Measurements from ENCODE around the gene PPARA. TPM values are rescaled to one million over a fixed set of nuclear protein-coding genes. Genes with fewer than 3 reads are reported as not detected.
A peak's percentile ranks its signal among the peaks of the same experiment; 100 is the strongest.

The PPARA gene
- polyA plus RNA-seq, 1 donor from 2014 or later, result 0.43 TPM

DNA sequence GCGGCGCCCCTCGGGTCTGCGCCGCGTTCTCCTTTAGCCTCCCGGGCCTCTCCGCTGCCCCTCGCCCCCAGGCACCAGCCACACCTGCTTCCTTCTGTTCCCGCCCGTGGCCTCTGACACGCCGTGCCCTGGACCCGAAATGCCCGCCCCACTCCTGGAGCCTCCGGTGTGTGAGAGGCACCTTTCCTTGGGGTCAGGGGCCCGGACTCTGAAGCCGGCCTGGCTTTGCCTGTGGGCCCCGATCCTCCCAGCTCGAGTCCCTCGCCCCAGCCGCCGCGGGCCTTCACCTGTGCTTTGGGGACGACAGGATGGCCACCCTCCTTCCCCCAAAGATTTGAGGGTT, 100.4 kb downstream of the PPARA start:
- H4K20me1 ChIP-seq (ENCODE audit: insufficient read depth), result no peaks in the 10 kb centered on the region
- peak overlapping the region; percentile 39 for H3K27ac ChIP-seq (ENCODE audit: low read length)
- H3K4me2 ChIP-seq (ENCODE audit: low read length), result peak overlapping the region; percentile 76
- no peak for TF ChIP-seq POLR2AphosphoS5 (IDR thresholded peaks at IDR 0.05)
- no peak for TF ChIP-seq TAF1 (IDR thresholded peaks at IDR 0.05; ENCODE audit: low read depth)
- TF ChIP-seq EP300 (conservative IDR thresholded peaks at IDR 0.05; ENCODE audit: poor library complexity, severe bottlenecking), result no peak
- no peaks in the 10 kb centered on the region for H3K79me2 ChIP-seq (replicated peaks; ENCODE audit: insufficient read depth, low read length)
- H3K36me3 ChIP-seq (ENCODE audit: insufficient read depth, low read length), result no peaks in the 10 kb centered on the region
- H2AFZ ChIP-seq (ENCODE audit: low read depth, low read length), result peak overlapping the region; percentile 93
- peak overlapping the region; percentile 75 for H3K9ac ChIP-seq (ENCODE audit: low read length)
- no peaks in the 10 kb centered on the region for H3K27me3 ChIP-seq (ENCODE audit: insufficient read depth, low read depth, low read length)
- no peaks in the 10 kb centered on the region for H3F3A ChIP-seq (ENCODE audit: insufficient read depth, low read length, poor library complexity, severe bottlenecking)
- H3K9me2 ChIP-seq (ENCODE audit: insufficient read depth, low read length), result no peaks in the 10 kb centered on the region
- H3K4me3 ChIP-seq (ENCODE audit: low read length), result peak overlapping the region; percentile 93
- H3K9me3 ChIP-seq (ENCODE audit: low read length), result no peaks in the 10 kb centered on the region

DNA sequence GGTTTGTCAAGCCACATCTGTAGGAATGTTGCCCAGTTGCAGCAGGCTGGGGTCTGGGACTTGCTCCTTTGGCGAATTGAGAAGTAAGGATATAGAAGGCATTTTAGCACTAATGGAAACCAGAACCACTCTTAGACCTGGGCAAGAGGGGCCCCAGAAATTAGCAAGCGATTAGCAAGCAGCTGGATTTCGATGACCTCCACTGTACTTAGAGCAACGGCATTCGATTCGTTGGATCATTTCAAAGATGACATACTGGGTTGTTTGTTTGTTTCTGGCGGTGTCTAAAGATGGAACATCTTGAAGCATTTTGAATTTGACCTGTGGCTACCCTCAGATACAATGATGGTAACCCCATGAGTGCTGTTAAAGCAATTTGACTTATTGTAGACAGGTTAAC, 100.9 kb downstream of the PPARA start:
- H3K36me3 ChIP-seq (ENCODE audit: insufficient read depth, low read length), result no peaks in the 10 kb centered on the region
- no peak overlapping the region for H2AFZ ChIP-seq (ENCODE audit: low read depth, low read length)
- TF ChIP-seq TAF1 (IDR thresholded peaks at IDR 0.05; ENCODE audit: low read depth) (no peak), EP300 (conservative IDR thresholded peaks at IDR 0.05; ENCODE audit: poor library complexity, severe bottlenecking) (no peak), EZH2 (IDR thresholded peaks at IDR 0.05; ENCODE audit: borderline replicate concordance, insufficient read depth, low read length, poor library complexity, severe bottlenecking) (no peak), POLR2AphosphoS5 (IDR thresholded peaks at IDR 0.05) (no peak), SMC3 (conservative IDR thresholded peaks at IDR 0.05; ENCODE audit: poor library complexity) (no peak), MXI1 (conservative IDR thresholded peaks at IDR 0.05; ENCODE audit: poor library complexity, severe bottlenecking) (no peak), RAD21 (conservative IDR thresholded peaks at IDR 0.05) (no peak)
- TF ChIP-seq, protein P1, sequence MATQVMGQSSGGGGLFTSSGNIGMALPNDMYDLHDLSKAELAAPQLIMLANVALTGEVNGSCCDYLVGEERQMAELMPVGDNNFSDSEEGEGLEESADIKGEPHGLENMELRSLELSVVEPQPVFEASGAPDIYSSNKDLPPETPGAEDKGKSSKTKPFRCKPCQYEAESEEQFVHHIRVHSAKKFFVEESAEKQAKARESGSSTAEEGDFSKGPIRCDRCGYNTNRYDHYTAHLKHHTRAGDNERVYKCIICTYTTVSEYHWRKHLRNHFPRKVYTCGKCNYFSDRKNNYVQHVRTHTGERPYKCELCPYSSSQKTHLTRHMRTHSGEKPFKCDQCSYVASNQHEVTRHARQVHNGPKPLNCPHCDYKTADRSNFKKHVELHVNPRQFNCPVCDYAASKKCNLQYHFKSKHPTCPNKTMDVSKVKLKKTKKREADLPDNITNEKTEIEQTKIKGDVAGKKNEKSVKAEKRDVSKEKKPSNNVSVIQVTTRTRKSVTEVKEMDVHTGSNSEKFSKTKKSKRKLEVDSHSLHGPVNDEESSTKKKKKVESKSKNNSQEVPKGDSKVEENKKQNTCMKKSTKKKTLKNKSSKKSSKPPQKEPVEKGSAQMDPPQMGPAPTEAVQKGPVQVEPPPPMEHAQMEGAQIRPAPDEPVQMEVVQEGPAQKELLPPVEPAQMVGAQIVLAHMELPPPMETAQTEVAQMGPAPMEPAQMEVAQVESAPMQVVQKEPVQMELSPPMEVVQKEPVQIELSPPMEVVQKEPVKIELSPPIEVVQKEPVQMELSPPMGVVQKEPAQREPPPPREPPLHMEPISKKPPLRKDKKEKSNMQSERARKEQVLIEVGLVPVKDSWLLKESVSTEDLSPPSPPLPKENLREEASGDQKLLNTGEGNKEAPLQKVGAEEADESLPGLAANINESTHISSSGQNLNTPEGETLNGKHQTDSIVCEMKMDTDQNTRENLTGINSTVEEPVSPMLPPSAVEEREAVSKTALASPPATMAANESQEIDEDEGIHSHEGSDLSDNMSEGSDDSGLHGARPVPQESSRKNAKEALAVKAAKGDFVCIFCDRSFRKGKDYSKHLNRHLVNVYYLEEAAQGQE (IDR thresholded peaks at IDR 0.05; ENCODE audit: borderline replicate concordance), result no peak
- TF ChIP-seq, protein P2, sequence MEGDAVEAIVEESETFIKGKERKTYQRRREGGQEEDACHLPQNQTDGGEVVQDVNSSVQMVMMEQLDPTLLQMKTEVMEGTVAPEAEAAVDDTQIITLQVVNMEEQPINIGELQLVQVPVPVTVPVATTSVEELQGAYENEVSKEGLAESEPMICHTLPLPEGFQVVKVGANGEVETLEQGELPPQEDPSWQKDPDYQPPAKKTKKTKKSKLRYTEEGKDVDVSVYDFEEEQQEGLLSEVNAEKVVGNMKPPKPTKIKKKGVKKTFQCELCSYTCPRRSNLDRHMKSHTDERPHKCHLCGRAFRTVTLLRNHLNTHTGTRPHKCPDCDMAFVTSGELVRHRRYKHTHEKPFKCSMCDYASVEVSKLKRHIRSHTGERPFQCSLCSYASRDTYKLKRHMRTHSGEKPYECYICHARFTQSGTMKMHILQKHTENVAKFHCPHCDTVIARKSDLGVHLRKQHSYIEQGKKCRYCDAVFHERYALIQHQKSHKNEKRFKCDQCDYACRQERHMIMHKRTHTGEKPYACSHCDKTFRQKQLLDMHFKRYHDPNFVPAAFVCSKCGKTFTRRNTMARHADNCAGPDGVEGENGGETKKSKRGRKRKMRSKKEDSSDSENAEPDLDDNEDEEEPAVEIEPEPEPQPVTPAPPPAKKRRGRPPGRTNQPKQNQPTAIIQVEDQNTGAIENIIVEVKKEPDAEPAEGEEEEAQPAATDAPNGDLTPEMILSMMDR (IDR thresholded peaks at IDR 0.05; ENCODE audit: poor library complexity, severe bottlenecking), result no peak
- H3K9me3 ChIP-seq (ENCODE audit: low read length), result no peaks in the 10 kb centered on the region
- H4K20me1 ChIP-seq (ENCODE audit: insufficient read depth), result no peaks in the 10 kb centered on the region
- H3K9ac ChIP-seq (ENCODE audit: low read length), result no peak overlapping the region
- peak overlapping the region; percentile 93 for H3K4me3 ChIP-seq (ENCODE audit: low read length)
- H3K9me2 ChIP-seq (ENCODE audit: insufficient read depth, low read length), result no peaks in the 10 kb centered on the region
- H3F3A ChIP-seq (ENCODE audit: insufficient read depth, low read length, poor library complexity, severe bottlenecking), result no peaks in the 10 kb centered on the region
- H3K27ac ChIP-seq (ENCODE audit: low read length), result no peak overlapping the region
- H3K4me2 ChIP-seq (ENCODE audit: low read length), result no peak overlapping the region
- H3K27me3 ChIP-seq (ENCODE audit: insufficient read depth, low read depth, low read length), result no peaks in the 10 kb centered on the region
- no peaks in the 10 kb centered on the region for H3K79me2 ChIP-seq (replicated peaks; ENCODE audit: insufficient read depth, low read length)
